NOMO-1 treated with dmso at 0.1 percent for 144 hours (cell line): Measurements from ENCODE around the gene MAML3.

Source experiments
- DNase-seq: peaks from one replicate; lab custom pipeline; 2025; ENCODE audit not compliant: unreplicated experiment; lab: John Stamatoyannopoulos, UW

MAML3 gene

GRCh38 chr4:139767585-139767984, 386.4 kb downstream of the MAML3 start:
- DNase-seq = no peak

GRCh38 chr4:139767168-139767567, 386.8 kb downstream of the MAML3 start:
- DNase-seq = peak; percentile 55

- DNase-seq = no peak
These were observed 389.2 kb downstream of the MAML3 start for GRCh38 chr4:139764686-139765310.

- DNase-seq = no peak
These were observed 389.8 kb downstream of the MAML3 start for GRCh38 chr4:139764182-139764581.

- peak; percentile 20 for DNase-seq
These were observed 390.3 kb downstream of the MAML3 start for GRCh38 chr4:139763672-139764071.

GRCh38 chr4:139763205-139763604, 390.8 kb downstream of the MAML3 start:
- DNase-seq = no peak

- DNase-seq = no peak
These were observed 391.3 kb downstream of the MAML3 start for GRCh38 chr4:139762720-139763119.

- DNase-seq = no peak
These were observed 392.5 kb downstream of the MAML3 start for GRCh38 chr4:139761461-139761860.

- DNase-seq = no peak
These were observed 393.4 kb downstream of the MAML3 start for GRCh38 chr4:139760567-139760966.

- no peak for DNase-seq
These were observed 394.9 kb downstream of the MAML3 start for GRCh38 chr4:139759097-139759496.

GRCh38 chr4:139756391-139757180, 397.4 kb downstream of the MAML3 start:
- DNase-seq = no peak

GRCh38 chr4:139754938-139755337, 399.0 kb downstream of the MAML3 start:
- no peak for DNase-seq

- no peak for DNase-seq
These were observed 400.3 kb downstream of the MAML3 start for GRCh38 chr4:139753686-139754085.

- no peak for DNase-seq
These were observed 404.0 kb downstream of the MAML3 start for GRCh38 chr4:139749835-139750498.

- DNase-seq = no peak
These were observed 404.6 kb downstream of the MAML3 start for GRCh38 chr4:139749338-139749737.

GRCh38 chr4:139746431-139747171, 407.4 kb downstream of the MAML3 start:
- DNase-seq = no peak

- no peak for DNase-seq
These were observed 408.8 kb downstream of the MAML3 start for GRCh38 chr4:139745111-139745639.

GRCh38 chr4:139744232-139744631, 409.8 kb downstream of the MAML3 start:
- no peak for DNase-seq

- no peak for DNase-seq
These were observed 411.0 kb downstream of the MAML3 start for GRCh38 chr4:139743027-139743426.

- peak; percentile 57 for DNase-seq
These were observed 413.4 kb downstream of the MAML3 start for GRCh38 chr4:139740531-139741041.

GRCh38 chr4:139740121-139740520, 413.9 kb downstream of the MAML3 start:
- DNase-seq = no peak
